Measurements from ENCODE around the gene LRRC8D. TPM values are rescaled to one million over a fixed set of nuclear protein-coding genes. Genes with fewer than 3 reads are reported as not detected.

Gene LRRC8D
- total RNA-seq, 1 experiment from 2014 or later, result 37.2 TPM

GRCh38 chr1:89974256-89974655 lies 153.4 kb downstream of the LRRC8D start:
- Histone ChIP-seq H3K18ac (ENCODE audit: insufficient read length, low read depth, low read length) (no peak overlapping the region), H3T11ph (ENCODE audit: low read length) (no peak overlapping the region), H2BK20ac (ENCODE audit: low read depth, low read length, poor library complexity, severe bottlenecking) (no peak overlapping the region), H2BK5ac (ENCODE audit: insufficient read length, low read length) (no peak overlapping the region), H3K79me2 (ENCODE audit: insufficient read depth, low read length) (no peaks in the 10 kb centered on the region), H2AK5ac (ENCODE audit: insufficient read length, low read length) (no peak overlapping the region), H4K20me1 (ENCODE audit: control insufficient read depth, insufficient read depth, insufficient read length) (no peaks in the 10 kb centered on the region), H3K27ac (ENCODE audit: insufficient read length, low read depth, low read length) (no peak overlapping the region), H3K4me2 (ENCODE audit: insufficient read depth, insufficient read length, low read length) (no peak overlapping the region), H2BK12ac (ENCODE audit: insufficient read length, low read depth, low read length) (no peak overlapping the region), H2BK120ac (ENCODE audit: low read depth, low read length, poor library complexity, severe bottlenecking) (no peak overlapping the region), H3K79me1 (ENCODE audit: insufficient read depth, low read depth, low read length, poor library complexity, severe bottlenecking) (no peaks in the 10 kb centered on the region), H3K56ac (ENCODE audit: insufficient read length, low read depth, low read length) (no peak overlapping the region), H4K8ac (replicated peaks; ENCODE audit: insufficient read length, low read depth, low read length) (no peak overlapping the region), H3K9me3 (ENCODE audit: control insufficient read depth, low read depth, low read length) (no peaks in the 10 kb centered on the region), H2AFZ (ENCODE audit: low read length) (no peak overlapping the region), H3K23me2 (ENCODE audit: insufficient read length, low read depth, low read length, poor library complexity, severe bottlenecking) (no peaks in the 10 kb centered on the region), H4K91ac (ENCODE audit: insufficient read length, low read depth, low read length) (no peak overlapping the region), H2BK15ac (ENCODE audit: low read depth, low read length) (no peak overlapping the region), H3K4me1 (ENCODE audit: insufficient read depth, low read length) (peaks cover 2% of the 10 kb centered on the region; the same call in 1 of the 2 replicates), H3K9ac (ENCODE audit: extremely low read depth, insufficient read length, low read length) (no peak overlapping the region), H4K5ac (ENCODE audit: insufficient read length, low read depth, low read length) (no peak overlapping the region), H3K23ac (ENCODE audit: insufficient read length, low read depth, low read length) (no peak overlapping the region), H3K14ac (ENCODE audit: insufficient read depth, low read length) (no peak overlapping the region), H3K4ac (ENCODE audit: low read depth, low read length) (no peak overlapping the region), H3K27me3 (ENCODE audit: insufficient read depth, low read length) (no peaks in the 10 kb centered on the region)
- WGBS (ENCODE audit: extremely low coverage, insufficient read length, low lambda C conversion rate), result no CpG with 5 or more reads among the region's 4 CpGs
- DNase-seq, result no peak
- Mint-ChIP-seq H3K36me3 (ENCODE audit: insufficient read depth in 1 of 3, low read depth in 3 of 3) (no peaks in the 10 kb centered on the region), H3K27ac (no peak overlapping the region), H3K9me3 (no peaks in the 10 kb centered on the region; a peak in 1 of 5 replicates), H3K4me3 (no peak overlapping the region), H3K4me1 (peaks cover 6% of the 10 kb centered on the region in 2 experiments; a peak in 3 of 4 replicates), H3K27me3 (ENCODE audit: low read depth) (no peaks in the 10 kb centered on the region)
- no peak for TF ChIP-seq CTCF (conservative IDR thresholded peaks at IDR 0.05)

Measured in H9 (cell line).